HG02852 (cell line): ENCODE measurements around the gene HHEX.
A peak's percentile ranks its signal among the peaks of the same experiment; 100 is the strongest.

ENCODE experiments used
- ATAC-seq: cut with Tn5 transposase; IDR thresholded peaks from one replicate; pipeline ENCODE4 v1.9.1; 2021; ENCODE audit warnings: mild to moderate bottlenecking, moderate library complexity; ENCODE audit not compliant: unreplicated experiment

Gene HHEX

DNA sequence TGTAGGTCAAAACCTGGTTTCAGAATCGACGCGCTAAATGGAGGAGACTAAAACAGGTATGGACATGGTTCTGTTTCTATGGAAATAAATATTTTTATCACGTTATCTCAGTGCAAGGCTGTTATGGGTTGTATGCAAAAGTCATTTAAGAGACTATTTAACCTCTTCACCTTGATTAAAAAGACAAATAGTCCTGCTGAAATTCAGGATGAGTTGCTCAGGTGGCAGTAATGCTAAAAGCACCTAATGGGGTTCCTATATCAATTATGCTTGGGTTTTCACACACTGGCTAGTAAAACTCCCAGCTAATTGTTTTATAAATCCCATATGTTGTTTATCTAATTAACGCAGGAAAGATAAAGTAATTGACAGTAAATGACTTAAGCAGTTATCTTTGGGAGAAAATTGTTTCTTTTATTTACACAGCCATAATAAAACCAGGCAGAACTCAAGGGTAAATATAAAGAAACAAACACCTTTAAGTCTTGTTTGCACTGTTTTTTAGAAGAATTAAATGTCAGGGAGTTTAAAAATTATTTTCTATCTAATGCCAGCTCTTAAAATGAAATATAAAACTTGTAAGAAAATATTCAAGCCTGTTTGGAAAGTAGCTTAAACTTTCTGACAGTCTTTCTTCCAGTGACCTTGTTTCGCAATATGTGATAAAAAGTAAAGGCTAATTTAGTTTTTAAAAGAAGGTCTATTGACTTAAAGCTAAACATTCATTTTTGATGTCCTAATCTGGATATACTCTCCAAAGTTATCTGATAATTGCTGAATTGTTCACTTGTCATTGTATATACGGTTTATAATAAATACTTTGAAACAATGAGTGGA, 3.2 kb downstream of the HHEX start:
- no peak for ATAC-seq

DNA sequence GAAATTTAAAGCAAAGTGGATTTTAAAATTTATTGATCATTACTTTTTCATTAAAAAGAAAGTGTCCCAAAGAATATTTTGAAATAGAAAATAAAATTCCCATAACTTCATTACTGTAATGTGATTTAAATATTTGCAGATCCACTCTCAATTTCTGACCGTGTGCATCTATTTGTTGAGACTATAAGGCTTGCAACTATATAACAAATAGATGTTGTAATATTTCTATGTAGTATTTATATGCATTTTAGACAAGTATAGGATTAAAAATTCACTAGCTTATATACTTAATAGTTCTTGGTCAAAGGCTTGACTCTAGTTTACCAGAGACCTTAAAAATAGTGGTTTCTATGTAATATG, 3.8 kb downstream of the HHEX start:
- ATAC-seq = no peak

GRCh38 chr10:92695679-92696605, 6.2 kb downstream of the HHEX start:
- no peak for ATAC-seq

GRCh38 chr10:92696606-92697383, 7.0 kb downstream of the HHEX start:
- ATAC-seq = no peak

DNA sequence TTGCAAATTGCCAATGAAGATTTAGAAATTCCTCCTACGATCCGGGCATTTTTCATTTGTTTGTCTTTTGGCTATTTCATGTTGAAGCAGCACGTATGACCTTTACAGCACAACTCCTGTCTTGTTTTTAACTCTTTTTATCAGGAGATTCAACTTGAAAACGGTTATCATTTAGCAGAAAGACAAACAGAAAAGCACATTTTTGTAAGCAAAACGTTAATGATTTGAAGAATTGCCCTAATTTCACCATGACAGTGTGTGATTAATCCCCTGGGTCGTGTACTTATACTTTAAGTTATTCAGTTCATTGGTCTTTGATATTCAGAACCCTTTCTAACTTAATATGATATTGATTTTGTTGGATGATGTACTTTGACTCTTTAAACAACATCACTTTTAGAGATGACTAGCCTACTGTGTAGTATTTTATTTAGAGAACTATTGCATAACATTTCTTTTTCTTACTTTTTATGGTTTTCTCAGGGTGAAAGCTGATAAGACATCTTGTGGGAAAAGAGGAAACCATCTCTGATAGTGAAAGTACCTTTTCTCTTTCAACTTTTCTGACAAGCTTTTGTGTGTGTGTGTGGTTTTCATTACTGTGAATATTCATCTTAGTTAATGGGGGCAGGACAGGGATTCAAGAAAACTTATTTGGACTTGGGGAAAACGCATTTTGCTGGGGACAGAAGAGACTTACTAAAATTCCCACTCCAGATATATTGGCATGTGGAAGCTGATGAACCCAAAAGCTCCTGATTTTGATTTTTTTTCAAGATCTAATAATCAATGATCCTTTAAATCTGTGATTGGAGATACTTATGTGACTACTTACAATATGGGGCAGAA, 8.1 kb downstream of the HHEX start:
- ATAC-seq = no peak

GRCh38 chr10:92699193-92699517, 9.4 kb downstream of the HHEX start:
- no peak for ATAC-seq

DNA sequence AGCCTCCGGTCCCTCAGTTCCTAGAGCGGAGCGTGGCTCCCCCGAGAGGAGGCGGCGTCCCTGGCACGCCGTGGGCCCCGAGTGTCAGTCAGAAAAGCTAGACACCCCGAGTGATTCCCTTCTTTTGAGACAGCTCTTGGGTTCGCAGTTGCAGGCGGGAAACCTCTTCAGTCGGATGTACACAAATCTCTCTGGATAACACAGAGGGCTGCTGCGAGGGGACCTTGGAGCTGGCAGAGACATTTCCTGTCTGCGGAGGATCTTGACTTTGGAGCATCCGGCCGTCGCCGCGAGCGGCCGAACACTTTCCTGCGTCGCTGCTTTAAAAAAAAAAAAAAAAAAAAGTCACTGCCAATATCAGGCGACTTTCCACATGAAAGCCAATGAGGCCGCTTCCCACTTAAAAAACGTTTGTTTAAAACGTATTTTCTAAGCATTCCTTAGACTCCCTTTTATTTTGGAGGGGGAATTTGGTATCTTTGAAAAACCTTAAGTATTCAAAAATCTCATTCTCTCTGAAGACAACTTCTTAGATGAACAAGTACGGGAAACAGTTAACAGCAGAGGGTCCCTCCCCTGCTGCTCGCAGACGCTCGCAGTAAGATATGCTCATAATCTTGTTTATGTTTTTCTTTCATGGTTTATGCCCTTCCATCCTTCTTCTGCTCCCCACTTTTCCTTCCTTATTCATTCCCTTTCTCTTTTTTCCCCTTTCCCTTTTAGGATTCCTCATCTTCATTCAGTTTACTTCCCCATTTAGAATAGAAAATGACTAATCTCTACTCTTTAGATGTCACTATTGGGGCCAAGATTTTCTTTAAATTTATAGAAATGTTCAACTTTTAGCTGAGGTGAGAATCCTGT, 10.0 kb downstream of the HHEX start:
- no peak for ATAC-seq

- no peak for ATAC-seq
Observed at GRCh38 chr10:92702301-92702916, 12.7 kb downstream of the HHEX start.

- no peak for ATAC-seq
Observed at GRCh38 chr10:92712016-92712889, 22.5 kb downstream of the HHEX start.

GRCh38 chr10:92714152-92714845, 24.5 kb downstream of the HHEX start:
- ATAC-seq = no peak

DNA sequence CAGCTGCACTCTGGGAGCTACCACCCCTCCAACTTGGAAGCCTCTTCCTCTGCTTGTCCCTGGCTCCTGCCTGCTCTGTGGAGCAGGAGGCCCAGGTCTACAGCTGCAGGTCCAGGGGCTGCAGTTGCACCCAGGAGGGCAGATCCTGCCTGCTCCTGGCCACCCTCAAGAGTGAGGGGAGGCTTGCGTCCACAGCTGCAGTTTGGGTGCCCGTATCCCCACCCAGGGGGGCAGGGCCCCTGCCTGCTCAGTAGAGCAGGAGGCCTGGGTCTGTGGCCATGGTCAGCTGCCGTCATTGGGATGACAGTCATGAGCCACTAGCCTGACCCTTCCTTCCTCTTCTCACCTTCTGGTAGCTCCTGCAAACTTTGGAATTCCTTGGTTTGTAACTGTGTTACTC, 25.1 kb downstream of the HHEX start:
- ATAC-seq = no peak

- ATAC-seq = no peak
Observed at GRCh38 chr10:92719991-92720830, 30.5 kb downstream of the HHEX start.

DNA sequence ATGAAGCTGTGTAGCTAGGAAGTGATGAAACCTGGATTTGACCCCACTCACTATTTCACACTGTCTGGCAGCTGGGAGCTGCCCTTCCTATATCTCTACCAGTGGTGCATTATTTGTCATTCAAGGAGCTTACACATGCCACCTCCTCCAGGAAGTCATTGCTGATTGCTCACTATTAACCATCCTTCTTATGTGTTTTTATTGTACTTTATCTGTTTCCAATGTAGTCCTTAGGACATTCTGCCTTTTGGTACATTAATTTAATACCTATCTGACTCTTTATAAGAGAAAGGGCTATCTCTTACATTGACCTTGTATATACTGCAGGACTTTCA, 31.0 kb downstream of the HHEX start:
- no peak for ATAC-seq

DNA sequence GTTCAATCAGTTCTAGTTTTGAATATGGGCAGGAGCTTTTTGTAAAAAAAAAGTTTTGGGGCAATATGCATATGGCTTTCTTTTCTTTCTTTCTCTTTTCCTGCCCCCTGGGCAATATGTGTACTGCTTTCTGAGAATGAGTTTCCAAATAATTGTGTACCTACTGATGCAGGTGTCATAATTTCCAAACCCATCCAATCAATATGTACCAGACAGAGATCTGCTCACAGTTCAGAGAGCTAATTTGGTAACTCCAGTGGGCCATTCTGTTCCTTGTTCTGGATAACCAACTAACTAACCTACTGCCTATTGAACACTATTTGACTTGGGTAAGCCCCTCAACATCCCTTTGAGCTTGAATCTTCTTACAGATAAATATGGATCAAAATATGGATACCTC, 32.6 kb downstream of the HHEX start:
- no peak for ATAC-seq

DNA sequence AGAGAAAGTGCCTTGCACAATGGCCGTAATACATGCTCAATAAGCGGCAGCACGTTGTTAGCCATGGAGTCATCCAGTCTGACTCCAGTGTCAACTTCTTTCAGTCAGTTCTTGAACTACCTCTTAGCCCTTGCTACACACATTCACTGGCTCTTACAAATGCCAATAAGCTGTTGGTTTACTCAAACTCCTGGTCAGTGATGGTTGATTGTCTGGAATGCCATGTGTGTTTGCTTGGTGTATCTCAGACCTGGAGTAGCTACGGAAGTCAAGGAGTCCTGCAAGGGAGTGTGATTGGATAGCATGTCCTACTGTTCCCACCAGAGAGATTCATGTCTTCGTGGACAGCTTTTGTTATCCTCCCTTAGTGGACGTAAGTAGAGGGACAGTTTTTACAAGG, 37.4 kb downstream of the HHEX start:
- ATAC-seq = no peak

GRCh38 chr10:92727550-92727949, 37.8 kb downstream of the HHEX start:
- ATAC-seq = no peak

DNA sequence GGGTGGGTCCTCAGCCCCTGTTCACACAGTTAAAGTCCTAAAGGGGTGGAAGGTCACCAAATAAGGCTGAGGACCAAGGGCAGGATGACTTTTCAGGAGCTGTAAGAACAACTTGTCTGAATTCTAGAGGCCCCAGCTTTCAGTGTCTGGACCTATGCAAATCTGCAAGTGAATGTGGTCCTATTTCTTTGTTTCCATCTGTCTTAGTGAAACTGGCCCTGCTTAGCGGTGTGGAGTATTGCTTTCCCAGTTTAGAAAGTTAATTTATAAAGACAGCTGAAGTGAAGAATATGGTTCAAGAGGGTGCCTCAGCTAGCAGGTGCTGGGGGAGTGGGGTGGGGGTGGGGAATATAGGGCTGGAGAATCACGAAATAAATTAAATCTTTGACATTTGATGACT, 40.1 kb downstream of the HHEX start:
- ATAC-seq = peak; percentile 97
